Stomach (tissue), 9 donors: ENCODE data around the gene RAD51D. TPM values are rescaled to one million over a fixed set of nuclear protein-coding genes. Genes with fewer than 3 reads are reported as not detected.

ENCODE experiments used
- DNase-seq, 2 donors: peaks; one replicate each; pipeline versions ENCODE4 v3.0.0 to v3.0.0-alpha.2; 2013 to 2019
- H3K27ac ChIP-seq, 5 donors: fragments of 200-600 bp in 4 of 5; sonication (generic) in 4 of 5; one replicate each; pipeline ENCODE4 v1.5.1; 2013 to 2019; ENCODE audit warnings: mild to moderate bottlenecking in 1 of 5, moderate library complexity in 1 of 5
- H3K27me3 ChIP-seq, 3 donors: fragments of 200-600 bp; sonication (generic); one replicate each; pipeline ENCODE4 v1.5.1; 2017 to 2019; ENCODE audit warnings: mixed run types in 1 of 3
- H3K36me3 ChIP-seq, 4 donors: fragments of 200-600 bp; sonication (generic); 1 replicate in 3 of 4; 2 replicates in 1 of 4; pipeline ENCODE4 v1.5.1; 2016 to 2019
- H3K4me1 ChIP-seq, 4 donors: fragments of 200-600 bp; sonication (generic); one replicate each; pipeline ENCODE4 v1.5.1; 2016 to 2019
- H3K4me3 ChIP-seq, 4 donors: fragments of 200-600 bp; sonication (generic) in 3 of 4; one replicate each; pipeline ENCODE4 v1.5.1; 2016 to 2019; ENCODE audit warnings: mild to moderate bottlenecking in 1 of 4
- H3K9me3 ChIP-seq, 4 donors: fragments of 200-600 bp; sonication (generic); one replicate each; pipeline ENCODE4 v1.5.1; 2016 to 2019
- EP300 ChIP-seq: sonication (generic); formaldehyde crosslinking; IDR thresholded peaks from one replicate; pipeline ENCODE4 v1.6.1; 2017; ENCODE audit warnings: antibody characterized with exemption
- POLR2A ChIP-seq, 4 donors: fragments of 450-650 bp; IDR thresholded peaks; one replicate each; pipeline ENCODE4 v1.6.1; 2016; ENCODE audit warnings: antibody characterized with exemption in 4 of 4, control low read depth in 2 of 4, mild to moderate bottlenecking in 1 of 4, moderate library complexity in 1 of 4
- POLR2AphosphoS5 ChIP-seq, 3 donors: sonication (generic); formaldehyde crosslinking; IDR thresholded peaks; one replicate each; pipeline ENCODE4 v1.6.1; 2016; ENCODE audit warnings: antibody characterized with exemption in 3 of 3
- WGBS, 5 donors: extraction: QIAGEN DNeasy Blood & Tissue Kit in 3 of 5; methylation state at CpG; one replicate each; pipeline versions ENCODE4 v1.1.5 to v1.1.7; 2013 to 2018; 5-methylcytosine and 5-hydroxymethylcytosine counted together
- intact Hi-C: fragments of 100-400 bp; cut with DNase I; formaldehyde crosslinking; loops from one replicate; pipeline ENCODE4 v1.15.1; 2023; ENCODE audit warnings: low total_unique reads
- polyA plus RNA-seq, 3 donors: library from polyadenylated mRNA; stranded (reverse); fragments of 200-250 nt; gene quantifications; one replicate each; pipeline ENCODE4 v1.2.3, GENCODE V29; 2013
- total RNA-seq, 5 donors: library from RNA; depleted of rRNA; stranded (reverse); fragments of >200 nt; gene quantifications; one replicate each; pipeline versions ENCODE4 v1.1.0 to v1.2.3, GENCODE V29; 2014 to 2016
- TF ChIP-seq, protein P1 (sequence below), 7 experiments: fragments of 450-650 bp in 4 of 7; fragments of 200-600 bp in 3 of 7; sonication (generic) in 3 of 7; IDR thresholded peaks; one replicate each; pipeline ENCODE4 v1.5.1; 2016 to 2019; ENCODE audit warnings: antibody characterized with exemption in 7 of 7, control low read depth in 2 of 7, mild to moderate bottlenecking in 1 of 7
- donor health status: healthy with polysubstance abuse.
- donor health status: Bipolar disorder and iron deficiency.
- donor health status: healthy.

RAD51D gene
- total and polyA plus RNA-seq, 8 donors: 2.2 to 31.5 (median 3.3) TPM

GRCh38 chr17:35104844-35105450, 14.7 kb downstream of the RAD51D start:
- no peak overlapping the region for H3K27ac ChIP-seq
- H3K9me3 ChIP-seq: no peaks in the 10 kb centered on the region
- TF ChIP-seq POLR2AphosphoS5 (IDR thresholded peaks at IDR 0.05) (no peak), EP300 (no peak), POLR2A (IDR thresholded peaks at IDR 0.05) (no peak)
- TF ChIP-seq, protein P1, sequence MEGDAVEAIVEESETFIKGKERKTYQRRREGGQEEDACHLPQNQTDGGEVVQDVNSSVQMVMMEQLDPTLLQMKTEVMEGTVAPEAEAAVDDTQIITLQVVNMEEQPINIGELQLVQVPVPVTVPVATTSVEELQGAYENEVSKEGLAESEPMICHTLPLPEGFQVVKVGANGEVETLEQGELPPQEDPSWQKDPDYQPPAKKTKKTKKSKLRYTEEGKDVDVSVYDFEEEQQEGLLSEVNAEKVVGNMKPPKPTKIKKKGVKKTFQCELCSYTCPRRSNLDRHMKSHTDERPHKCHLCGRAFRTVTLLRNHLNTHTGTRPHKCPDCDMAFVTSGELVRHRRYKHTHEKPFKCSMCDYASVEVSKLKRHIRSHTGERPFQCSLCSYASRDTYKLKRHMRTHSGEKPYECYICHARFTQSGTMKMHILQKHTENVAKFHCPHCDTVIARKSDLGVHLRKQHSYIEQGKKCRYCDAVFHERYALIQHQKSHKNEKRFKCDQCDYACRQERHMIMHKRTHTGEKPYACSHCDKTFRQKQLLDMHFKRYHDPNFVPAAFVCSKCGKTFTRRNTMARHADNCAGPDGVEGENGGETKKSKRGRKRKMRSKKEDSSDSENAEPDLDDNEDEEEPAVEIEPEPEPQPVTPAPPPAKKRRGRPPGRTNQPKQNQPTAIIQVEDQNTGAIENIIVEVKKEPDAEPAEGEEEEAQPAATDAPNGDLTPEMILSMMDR (IDR thresholded peaks at IDR 0.05): no peak
- WGBS, 5 donors: 94 to 97% (median 96%) methylated on average over 5 of the region's 5 CpGs
- H3K36me3 ChIP-seq: peaks cover 16 to 73% (median 71%) of the 10 kb centered on the region in 4 donors
- no peaks in the 10 kb centered on the region for H3K4me1 ChIP-seq
- DNase-seq: no peak
- H3K27me3 ChIP-seq: no peaks in the 10 kb centered on the region
- intact Hi-C loops: no loop called here
- no peak overlapping the region for H3K4me3 ChIP-seq

- 84 to 94% (median 91%) methylated on average over 3 to 5 of the region's 5 CpGs for WGBS, 5 donors
Measured at GRCh38 chr17:35103271-35103670, 16.4 kb downstream of the RAD51D start.

GRCh38 chr17:35101725-35102124, 17.9 kb downstream of the RAD51D start:
- Histone ChIP-seq H3K4me3 (no peak overlapping the region), H3K27me3 (no peaks in the 10 kb centered on the region), H3K4me1 (no peaks in the 10 kb centered on the region), H3K27ac (no peak overlapping the region), H3K9me3 (no peaks in the 10 kb centered on the region), H3K36me3 (peaks cover 21 to 92% (median 85%) of the 10 kb centered on the region in 4 donors)
- no peak for DNase-seq
- intact Hi-C loops: no loop called here
- 84 to 92% (median 91%) methylated on average over 2 of the region's 2 CpGs for WGBS, 5 donors
- TF ChIP-seq POLR2AphosphoS5 (IDR thresholded peaks at IDR 0.05) (no peak), EP300 (no peak), POLR2A (IDR thresholded peaks at IDR 0.05) (no peak)
- TF ChIP-seq, protein P1 (IDR thresholded peaks at IDR 0.05): no peak

More at GRCh38 chr17:35103271-35103670, 16.4 kb downstream of the RAD51D start:
- DNase-seq: no peak
- no peaks in the 10 kb centered on the region for H3K4me1 ChIP-seq
- no peaks in the 10 kb centered on the region for H3K27me3 ChIP-seq
- no peak overlapping the region for H3K27ac ChIP-seq
- H3K4me3 ChIP-seq: no peak overlapping the region
- no peak for TF ChIP-seq EP300
- TF ChIP-seq, protein P1 (IDR thresholded peaks at IDR 0.05): no peak
- no peak for TF ChIP-seq POLR2AphosphoS5 (IDR thresholded peaks at IDR 0.05)
- no peak for TF ChIP-seq POLR2A (IDR thresholded peaks at IDR 0.05)
- H3K9me3 ChIP-seq: no peaks in the 10 kb centered on the region
- peaks cover 21 to 90% (median 85%) of the 10 kb centered on the region in 4 donors for H3K36me3 ChIP-seq
- intact Hi-C loops: no loop called here

- Histone ChIP-seq H3K4me1 (no peaks in the 10 kb centered on the region), H3K27ac (no peak overlapping the region), H3K27me3 (no peaks in the 10 kb centered on the region), H3K4me3 (no peak overlapping the region), H3K36me3 (peaks cover 21 to 85% (median 78%) of the 10 kb centered on the region in 4 donors), H3K9me3 (no peaks in the 10 kb centered on the region)
- WGBS, 5 donors: 94 to 97% (median 96%) methylated on average over 14 of the region's 14 CpGs
- TF ChIP-seq POLR2A (IDR thresholded peaks at IDR 0.05) (no peak), POLR2AphosphoS5 (IDR thresholded peaks at IDR 0.05) (no peak), EP300 (no peak)
- TF ChIP-seq, protein P1 (IDR thresholded peaks at IDR 0.05): no peak
- intact Hi-C loops: no loop called here
- DNase-seq: no peak
Measured at GRCh38 chr17:35101036-35101435, 18.6 kb downstream of the RAD51D start.
